Lower lobe of right lung (tissue), 2 donors: ENCODE data around the gene MLXIPL. TPM values are rescaled to one million over a fixed set of nuclear protein-coding genes. Genes with fewer than 3 reads are reported as not detected.

Experiments
- ATAC-seq, 2 donors: fragments of 200-7000 bp; cut with Tn5 transposase; one replicate each; pipeline ENCODE4 v1.9.1; 2020 to 2022; ENCODE audit warnings: mild to moderate bottlenecking in 2 of 2, moderate library complexity in 2 of 2
- DNase-seq: peaks from one replicate; pipeline ENCODE4 v3.0.0-alpha.2; 2020
- H3K27ac ChIP-seq: fragments of 200-600 bp; one replicate; pipeline ENCODE4 v1.8.0; 2022
- H3K27me3 ChIP-seq: fragments of 200-600 bp; one replicate; pipeline ENCODE4 v1.8.0; 2022; ENCODE audit warnings: low read depth
- H3K36me3 ChIP-seq: fragments of 200-600 bp; one replicate; pipeline ENCODE4 v1.8.0; 2022; ENCODE audit warnings: mild to moderate bottlenecking
- H3K4me1 ChIP-seq: fragments of 200-600 bp; one replicate; pipeline ENCODE4 v1.8.0; 2022
- H3K4me3 ChIP-seq: fragments of 200-600 bp; one replicate; pipeline ENCODE4 v1.8.0; 2022; ENCODE audit warnings: mild to moderate bottlenecking
- H3K9me3 ChIP-seq: fragments of 200-600 bp; one replicate; pipeline ENCODE4 v1.8.0; 2022
- CTCF ChIP-seq: fragments of 200-600 bp; IDR thresholded peaks from one replicate; pipeline ENCODE4 v1.8.0; 2022; ENCODE audit warnings: antibody characterized with exemption, mild to moderate bottlenecking
- intact Hi-C: fragments of 100-400 bp; cut with DNase I; formaldehyde crosslinking; loops from one replicate; pipeline ENCODE4 v1.11.0; 2022
- total RNA-seq: library from RNA; stranded (reverse); fragmentation: NEBNext Ultra II Directional; extraction: Animal tissue kit (Norgen Biotek cat#: 25700); gene quantifications from one replicate; pipeline ENCODE4 v1.2.1, GENCODE V29; 2021
- donor health status: DM: no; HTN: yes; CAD: no; lungs with severe emphysema.

The MLXIPL gene
- total RNA-seq, 1 donor from 2014 or later: 10.7 TPM

GRCh38 chr7:73635428-73636200, 11.3 kb upstream of the MLXIPL start:
- H3K9me3 ChIP-seq: no peaks in the 10 kb centered on the region
- no peak overlapping the region for H3K27ac ChIP-seq
- DNase-seq: no peak
- intact Hi-C loops: no loop called here
- H3K27me3 ChIP-seq: peaks cover 23% of the 10 kb centered on the region
- TF ChIP-seq CTCF: no peak
- no peak overlapping the region for H3K4me3 ChIP-seq
- H3K36me3 ChIP-seq: no peaks in the 10 kb centered on the region
- no peak for ATAC-seq
- H3K4me1 ChIP-seq: no peaks in the 10 kb centered on the region

GRCh38 chr7:73633844-73634243, 9.5 kb upstream of the MLXIPL start:
- Histone ChIP-seq H3K27me3 (peaks cover 23% of the 10 kb centered on the region), H3K36me3 (no peaks in the 10 kb centered on the region), H3K27ac (no peak overlapping the region), H3K9me3 (no peaks in the 10 kb centered on the region), H3K4me1 (no peaks in the 10 kb centered on the region), H3K4me3 (no peak overlapping the region)
- intact Hi-C loops: no loop called here
- ATAC-seq (no peak), DNase-seq (no peak)
- TF ChIP-seq CTCF: no peak

GRCh38 chr7:73633323-73633722, 9.0 kb upstream of the MLXIPL start:
- ATAC-seq (no peak), DNase-seq (no peak)
- no peaks in the 10 kb centered on the region for H3K9me3 ChIP-seq
- no peaks in the 10 kb centered on the region for H3K36me3 ChIP-seq
- H3K27ac ChIP-seq: no peak overlapping the region
- no peak overlapping the region for H3K4me3 ChIP-seq
- peaks cover 25% of the 10 kb centered on the region for H3K27me3 ChIP-seq
- H3K4me1 ChIP-seq: no peaks in the 10 kb centered on the region
- intact Hi-C loops: no loop called here
- TF ChIP-seq CTCF: no peak

- TF ChIP-seq CTCF: no peak
- H3K27me3 ChIP-seq: peaks cover 37% of the 10 kb centered on the region
- H3K4me1 ChIP-seq: no peaks in the 10 kb centered on the region
- intact Hi-C loops: no loop called here
- no peak overlapping the region for H3K27ac ChIP-seq
- no peak overlapping the region for H3K4me3 ChIP-seq
- DNase-seq (no peak), ATAC-seq (no peak)
- H3K36me3 ChIP-seq: no peaks in the 10 kb centered on the region
- H3K9me3 ChIP-seq: no peaks in the 10 kb centered on the region
Measured at GRCh38 chr7:73631558-73631957, 7.2 kb upstream of the MLXIPL start.

GRCh38 chr7:73628504-73628903, 4.2 kb upstream of the MLXIPL start:
- DNase-seq (no peak), ATAC-seq (no peak)
- TF ChIP-seq CTCF: no peak
- intact Hi-C loops: no loop called here
- no peaks in the 10 kb centered on the region for H3K36me3 ChIP-seq
- H3K27ac ChIP-seq: no peak overlapping the region
- peaks cover 53% of the 10 kb centered on the region for H3K27me3 ChIP-seq
- no peak overlapping the region for H3K4me3 ChIP-seq
- H3K4me1 ChIP-seq: peaks cover 10% of the 10 kb centered on the region
- H3K9me3 ChIP-seq: no peaks in the 10 kb centered on the region
